ENCODE results near the gene PPP6C.
A peak's percentile ranks its signal among the peaks of the same experiment; 100 is the strongest.
"Not testable (repeated sequence)": the region's sequence is repeated elsewhere in the genome, so short reads cannot be mapped to it uniquely, and the experiment has no call there.

Gene PPP6C

DNA sequence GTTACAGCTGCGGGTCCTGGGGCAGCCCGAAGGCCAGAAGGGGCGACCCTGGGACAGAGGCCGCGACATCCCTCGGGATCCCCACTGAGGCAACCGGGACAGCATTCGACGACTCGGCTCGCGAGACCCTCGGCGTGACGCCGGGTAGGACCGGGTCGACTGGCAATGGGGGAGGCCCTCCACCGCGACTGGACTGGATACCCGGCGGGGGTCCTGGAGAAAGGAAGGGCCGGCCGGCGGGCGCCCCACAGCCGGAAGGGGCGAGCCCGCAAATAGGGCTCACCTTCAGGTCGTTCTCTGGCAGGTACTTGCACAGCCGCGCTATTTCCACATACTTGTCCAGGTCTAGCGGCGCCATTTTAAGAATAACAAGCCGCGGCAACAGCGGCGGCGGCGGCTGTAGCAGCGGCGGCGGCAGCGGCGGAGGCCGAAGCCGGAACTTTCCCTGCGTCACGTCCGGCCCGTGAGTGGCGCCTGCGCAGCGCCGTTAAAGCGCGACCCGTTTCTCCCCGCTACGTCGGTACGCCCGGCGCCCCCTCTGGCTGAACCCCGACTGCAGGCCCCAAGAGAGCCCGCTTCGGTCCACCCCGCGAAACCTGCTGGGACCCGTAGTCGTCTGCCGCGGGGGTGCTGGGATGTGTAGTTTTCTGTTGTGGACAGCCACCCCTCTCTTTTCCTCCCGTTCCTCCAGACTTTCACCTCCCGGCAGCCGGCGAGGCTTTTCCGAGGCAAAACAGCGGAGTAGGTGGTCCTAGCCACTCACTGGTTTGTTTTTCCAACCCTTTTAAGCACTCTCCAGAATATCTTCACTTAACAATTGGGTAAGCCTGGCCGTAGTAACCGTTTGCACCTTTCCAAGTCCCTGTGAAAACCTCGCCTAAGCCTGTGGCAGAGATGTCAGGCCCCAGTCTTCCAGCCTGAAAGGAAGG, at the start of gene PPP6C:
TSS of gene PPP6C (minus strand) at position 443 of the 929 bp plus-strand sequence. CDS start at position 358, 85 bp downstream.
- DNase-seq = peak; percentile 96

DNA sequence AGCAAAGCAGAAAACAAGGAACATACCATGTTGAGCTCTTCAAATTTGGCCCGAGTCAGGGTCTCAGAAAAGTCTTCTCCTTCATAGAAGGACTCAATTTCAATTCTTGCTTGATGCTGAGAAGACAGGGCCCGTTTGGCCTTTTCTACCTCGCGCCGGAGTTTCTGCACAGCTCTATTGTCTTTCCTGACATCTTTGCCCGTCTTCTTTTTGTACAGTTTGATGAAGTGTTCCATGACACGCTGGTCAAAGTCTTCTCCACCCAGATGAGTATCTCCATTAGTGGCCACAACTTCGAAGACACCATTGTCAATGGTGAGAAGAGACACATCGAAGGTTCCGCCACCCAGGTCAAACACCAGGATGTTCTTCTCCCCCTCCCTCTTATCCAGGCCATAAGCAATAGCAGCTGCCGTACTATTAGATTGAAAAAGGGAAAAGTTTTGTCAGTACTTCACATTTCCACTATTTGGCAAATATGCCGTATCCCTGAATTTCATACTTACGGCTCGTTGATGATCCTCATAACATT, 49.4 kb upstream of the PPP6C start:
- no peak for DNase-seq

DNA sequence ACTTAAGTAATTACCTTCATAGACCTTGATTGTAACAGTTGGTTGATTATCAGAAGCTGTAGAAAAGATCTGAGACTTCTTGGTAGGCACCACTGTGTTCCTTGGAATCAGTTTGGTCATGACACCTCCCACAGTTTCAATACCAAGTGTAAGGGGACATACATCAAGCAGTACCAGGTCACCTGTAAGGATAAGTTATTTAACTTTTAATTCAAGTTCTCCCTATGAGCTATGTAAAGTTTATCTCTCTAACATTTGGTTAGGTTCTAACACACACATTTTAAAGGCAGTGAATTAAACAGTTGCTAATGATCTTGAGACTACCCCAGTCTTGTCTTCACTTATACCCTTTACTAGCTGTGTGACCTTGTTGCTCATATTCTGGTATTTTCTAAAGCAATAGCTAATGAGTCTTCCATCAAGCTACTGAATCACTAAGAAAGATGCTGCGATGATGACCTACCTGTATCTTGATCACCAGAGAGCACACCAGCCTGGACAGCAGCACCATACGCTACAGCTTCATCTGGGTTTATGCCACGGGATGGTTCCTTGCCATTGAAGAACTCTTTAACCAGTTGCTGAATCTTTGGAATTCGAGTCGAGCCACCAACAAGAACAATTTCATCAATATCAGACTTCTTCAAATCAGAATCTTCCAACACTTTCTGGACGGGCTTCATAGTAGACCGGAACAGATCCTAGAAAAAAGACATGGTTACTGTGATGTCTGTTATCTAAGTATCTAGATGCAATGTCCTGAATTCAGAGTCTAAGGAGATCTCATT, 48.7 kb upstream of the PPP6C start:
- DNase-seq = no peak

DNA sequence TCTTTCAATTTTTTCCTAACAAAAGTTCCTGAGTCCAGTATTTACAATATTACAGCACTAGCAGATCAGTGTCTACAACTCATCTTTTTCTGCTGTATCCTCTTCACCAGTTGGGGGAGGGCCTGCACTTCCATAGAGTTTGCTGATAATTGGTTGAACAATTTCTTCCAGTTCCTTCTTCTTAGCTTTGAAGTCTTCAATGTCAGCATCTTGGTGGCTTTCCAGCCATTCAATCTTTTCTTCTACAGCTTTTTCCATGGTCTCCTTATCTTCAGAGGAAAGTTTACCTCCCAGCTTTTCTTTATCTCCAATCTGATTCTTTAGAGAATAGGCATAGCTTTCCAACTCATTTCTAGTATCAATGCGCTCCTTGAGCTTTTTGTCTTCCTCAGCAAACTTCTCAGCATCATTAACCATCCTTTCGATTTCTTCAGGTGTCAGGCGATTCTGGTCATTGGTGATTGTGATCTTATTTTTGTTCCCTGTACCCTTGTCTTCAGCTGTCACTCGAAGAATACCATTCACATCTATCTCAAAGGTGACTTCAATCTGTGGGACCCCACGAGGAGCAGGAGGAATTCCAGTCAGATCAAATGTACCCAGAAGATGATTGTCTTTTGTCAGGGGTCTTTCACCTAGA, 47.0 kb upstream of the PPP6C start:
- not testable (repeated sequence) for DNase-seq

DNA sequence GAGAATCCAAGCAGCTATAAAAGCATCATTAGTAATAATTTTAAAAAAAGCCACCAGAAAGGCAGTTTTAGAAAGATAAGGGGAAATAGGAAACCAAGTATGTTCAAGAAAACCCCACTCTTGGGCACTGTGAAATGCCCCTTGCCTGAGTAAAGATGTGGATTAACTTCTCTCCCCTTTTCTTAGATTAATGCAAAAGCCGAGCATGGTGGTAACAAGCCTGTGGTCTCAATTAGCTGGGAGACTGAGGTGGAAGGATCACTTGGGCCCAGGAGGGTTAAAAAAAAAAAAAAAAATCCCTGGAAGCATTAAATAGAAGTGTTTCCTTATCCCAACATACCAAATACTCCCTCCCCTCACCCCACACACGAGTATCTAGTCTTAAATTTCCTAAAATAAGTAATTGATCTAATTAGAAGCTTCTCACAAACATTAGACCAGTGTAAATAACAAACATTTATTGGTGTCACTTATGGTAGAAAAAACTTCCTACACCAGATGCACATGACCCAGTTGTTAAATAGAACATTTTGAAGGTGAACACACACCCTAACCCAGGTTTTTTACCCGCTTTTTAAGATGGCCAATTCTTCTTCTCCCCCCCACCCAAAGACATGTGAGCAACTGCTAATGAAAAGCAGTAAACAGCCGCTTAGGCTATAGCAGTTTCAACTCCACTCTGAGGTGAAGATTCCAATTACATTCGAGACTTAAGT, 46.4 kb upstream of the PPP6C start:
- no peak for DNase-seq

DNA sequence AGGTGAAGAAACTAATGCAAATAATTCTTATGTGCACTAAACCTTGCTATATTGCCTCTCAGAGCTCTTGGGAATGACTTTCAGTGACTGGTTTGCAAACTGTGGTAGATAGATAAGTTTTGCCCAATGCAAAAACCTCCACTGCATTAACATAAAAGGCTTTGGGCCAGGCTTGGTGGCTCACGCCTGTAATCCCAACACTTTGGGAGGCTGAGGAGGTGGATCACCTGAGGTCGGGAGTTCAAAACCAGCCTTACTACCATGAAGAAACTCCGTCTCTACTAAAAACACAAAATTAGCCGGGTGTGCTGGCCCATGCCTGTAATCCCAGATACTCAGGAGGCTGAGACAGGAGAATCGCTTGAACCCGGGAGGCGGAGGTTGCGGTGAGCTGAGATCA, 44.5 kb upstream of the PPP6C start:
- not testable (repeated sequence) for DNase-seq

DNA sequence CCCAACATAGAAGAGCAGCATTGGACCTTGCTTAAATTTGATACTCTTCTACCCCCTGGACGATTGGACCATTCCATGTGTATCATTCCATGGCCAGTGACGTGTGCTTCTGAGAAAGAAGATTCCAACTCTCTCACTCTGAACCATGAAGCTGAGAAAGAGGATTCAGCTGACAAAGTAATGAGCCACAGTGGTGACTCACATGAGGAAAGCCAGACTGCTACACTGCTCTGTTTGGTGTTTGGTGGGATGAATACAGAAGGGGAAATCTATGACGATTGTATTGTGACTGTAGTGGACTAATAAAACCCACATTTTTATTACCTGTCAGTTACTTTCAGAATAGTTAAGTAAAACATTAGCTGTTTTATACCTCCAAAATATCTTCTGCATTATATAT, 44.1 kb upstream of the PPP6C start:
- no peak for DNase-seq

DNA sequence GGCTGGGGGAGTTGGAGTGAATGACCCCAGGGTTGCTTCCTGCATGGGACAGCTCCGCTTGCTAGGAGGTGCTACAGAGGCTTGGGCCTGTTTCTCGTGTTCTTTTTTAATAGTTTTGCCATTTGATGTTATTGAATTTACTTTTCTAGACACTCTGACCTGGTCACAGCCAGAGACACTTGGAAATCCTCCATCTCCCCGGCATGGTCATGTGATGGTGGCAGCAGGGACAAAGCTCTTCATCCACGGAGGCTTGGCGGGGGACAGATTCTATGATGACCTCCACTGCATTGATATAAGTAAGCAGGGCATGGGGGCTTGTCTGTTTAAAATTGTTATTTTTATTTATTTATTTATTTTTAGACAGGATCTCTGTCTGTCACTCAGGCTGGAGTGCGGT, 38.2 kb upstream of the PPP6C start:
- no peak for DNase-seq

DNA sequence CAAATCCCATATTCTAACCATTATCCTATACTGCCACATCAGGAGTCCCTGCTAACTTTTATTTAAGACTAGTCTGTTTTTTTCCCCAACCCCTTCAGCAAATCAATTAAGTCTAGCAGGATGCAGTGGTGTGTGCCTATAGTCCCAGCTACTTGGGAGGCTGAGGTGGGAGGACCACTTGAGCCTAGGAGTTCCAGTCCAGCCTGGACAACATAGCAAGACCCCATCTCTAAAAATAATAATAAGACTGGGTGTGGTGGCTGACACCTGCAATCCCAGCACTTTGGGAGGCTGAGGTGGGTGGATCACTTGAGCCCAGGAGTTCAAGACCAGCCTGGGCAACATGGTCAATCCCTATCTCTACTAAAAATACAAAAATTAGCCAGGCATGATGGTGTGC, 35.3 kb upstream of the PPP6C start:
- not testable (repeated sequence) for DNase-seq

DNA sequence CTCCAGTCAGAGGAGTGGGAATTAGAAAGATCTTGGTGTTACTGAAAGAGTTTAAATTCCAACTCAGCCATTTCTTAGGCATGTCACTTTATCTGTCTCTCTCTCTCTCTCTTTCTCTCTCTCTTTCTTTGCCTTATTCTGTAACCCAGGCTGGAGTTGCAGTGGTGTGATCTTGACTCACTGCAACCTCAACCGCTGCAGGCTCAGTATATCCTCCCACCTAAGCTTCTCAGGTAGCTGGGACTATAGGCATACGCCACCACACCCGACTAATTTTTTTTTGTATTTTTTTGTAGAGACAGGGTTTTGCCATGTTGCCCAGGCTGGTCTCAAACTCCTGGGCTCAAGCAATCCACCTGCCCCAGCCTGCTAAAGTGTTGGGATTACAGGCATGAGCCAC, 29.0 kb upstream of the PPP6C start:
- no peak for DNase-seq

DNA sequence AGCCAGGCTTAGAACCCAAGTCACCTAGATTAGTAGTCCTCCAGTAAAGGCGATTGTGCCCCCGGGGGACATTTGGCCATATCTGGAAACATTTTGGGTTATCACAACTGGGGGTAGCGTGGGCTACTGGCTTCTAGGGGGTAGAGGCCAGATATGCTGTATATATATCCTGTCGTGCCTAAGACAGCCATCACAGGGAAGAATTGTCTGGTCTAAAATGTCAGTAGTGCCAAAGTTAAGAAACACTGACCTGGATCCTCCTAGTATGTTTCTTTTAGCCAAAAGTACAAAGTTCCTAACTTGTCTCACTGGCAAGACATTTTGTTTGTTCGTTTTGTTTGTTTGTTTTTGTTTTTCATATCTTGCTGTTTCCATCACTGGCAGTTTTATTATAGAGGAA, 24.6 kb upstream of the PPP6C start:
- DNase-seq = no peak

DNA sequence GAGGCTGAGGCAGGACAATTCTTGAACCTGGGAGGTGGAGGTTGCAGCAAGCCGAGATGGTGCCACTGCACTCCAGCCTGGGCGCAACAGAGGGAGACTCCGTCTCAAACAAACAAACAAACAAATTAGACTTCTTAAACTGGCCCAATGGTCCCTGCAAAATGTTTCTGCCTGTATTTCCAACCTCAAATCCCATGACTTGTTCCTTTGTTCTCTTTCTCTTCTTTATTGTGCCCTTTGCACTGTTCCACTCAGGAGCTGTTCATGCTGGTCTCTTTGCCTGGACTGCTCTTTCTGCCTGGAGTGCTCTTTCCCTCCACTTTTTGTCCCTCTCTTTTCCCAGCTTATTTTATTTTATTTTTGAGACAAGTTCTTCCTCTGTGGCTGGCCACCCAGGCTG, 14.9 kb upstream of the PPP6C start:
- no peak for DNase-seq

DNA sequence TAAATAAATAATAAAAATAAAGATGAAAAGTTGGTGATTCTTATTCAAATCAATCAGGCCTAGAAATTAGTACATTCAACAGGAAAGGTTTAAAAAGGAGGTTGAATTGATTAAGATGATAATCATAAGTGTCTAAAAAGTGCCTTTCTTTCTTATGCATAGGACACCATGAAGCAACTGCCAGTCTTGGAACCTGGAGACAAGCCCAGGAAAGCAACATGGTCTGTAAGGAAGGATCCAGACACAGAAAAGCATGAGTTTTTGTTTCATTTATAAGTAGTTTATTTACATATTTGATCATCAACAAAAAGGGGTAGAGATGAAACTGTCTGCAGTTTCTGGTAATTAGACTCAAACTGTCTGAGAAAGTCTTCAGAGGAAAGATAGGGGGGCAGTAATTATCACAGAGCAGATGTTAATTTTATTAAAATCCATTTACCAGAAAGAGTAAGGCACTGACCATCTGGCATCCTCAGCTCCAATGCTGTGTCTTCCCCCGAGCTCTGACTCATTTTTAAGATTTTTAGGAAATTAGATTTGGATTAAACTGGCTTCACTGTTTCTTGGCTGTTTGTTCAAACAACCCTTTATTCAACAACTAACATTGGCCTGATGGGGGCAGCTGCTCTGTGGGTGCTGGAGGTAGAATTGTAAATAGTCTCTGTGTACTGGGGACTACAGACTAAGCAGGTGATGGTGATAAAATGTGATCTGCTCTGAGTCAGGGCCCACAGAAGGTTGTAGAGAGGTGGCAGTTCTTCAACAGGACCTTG, 13.4 kb upstream of the PPP6C start:
- no peak for DNase-seq

DNA sequence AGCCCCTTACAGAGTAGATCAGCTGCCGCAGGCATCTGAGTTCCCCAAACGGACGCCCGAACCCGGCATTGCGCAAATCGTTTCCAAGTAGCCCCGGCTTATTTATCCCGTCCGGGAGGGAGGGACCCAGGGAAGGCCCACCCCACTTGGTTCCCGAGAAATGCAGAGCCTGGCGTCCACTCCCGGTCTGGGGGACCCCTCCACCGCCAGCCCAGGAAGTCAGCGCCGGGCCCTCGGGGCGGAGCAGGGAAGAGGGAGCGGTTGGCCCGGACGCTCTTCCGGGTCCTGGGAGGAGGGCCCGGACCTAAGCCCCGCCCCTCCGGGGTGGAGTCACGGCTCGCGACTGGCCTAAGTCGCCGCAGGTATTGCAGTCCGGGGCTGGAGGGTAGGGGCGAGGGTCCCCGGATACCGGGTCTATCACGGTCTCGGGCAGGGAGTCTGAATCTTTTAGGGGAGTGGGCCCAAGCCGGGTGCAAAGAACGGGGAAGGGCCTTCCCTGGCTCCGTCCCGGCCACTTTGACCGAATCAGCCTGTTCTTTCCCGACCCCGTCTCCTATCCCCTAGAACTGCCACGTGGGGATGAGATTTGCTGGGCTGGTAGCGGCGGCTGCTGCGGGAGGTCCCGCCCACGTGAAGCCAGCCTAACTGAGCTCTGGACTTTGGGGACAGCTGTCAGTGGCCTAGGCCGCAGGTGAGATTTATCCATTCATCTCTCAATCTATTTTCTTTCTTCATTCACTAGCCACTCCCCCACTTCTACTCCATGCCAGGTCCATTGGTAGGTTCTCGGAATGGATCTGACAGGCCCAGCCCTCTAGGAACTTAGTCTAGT, 10.8 kb upstream of the PPP6C start, which contains the start of gene RABEPK:
TSS of gene RABEPK (plus strand) at position 327 of the 832 bp plus-strand sequence. CDS start 2,472 bp downstream, outside the sequence.
- DNase-seq = peak; percentile 89

DNA sequence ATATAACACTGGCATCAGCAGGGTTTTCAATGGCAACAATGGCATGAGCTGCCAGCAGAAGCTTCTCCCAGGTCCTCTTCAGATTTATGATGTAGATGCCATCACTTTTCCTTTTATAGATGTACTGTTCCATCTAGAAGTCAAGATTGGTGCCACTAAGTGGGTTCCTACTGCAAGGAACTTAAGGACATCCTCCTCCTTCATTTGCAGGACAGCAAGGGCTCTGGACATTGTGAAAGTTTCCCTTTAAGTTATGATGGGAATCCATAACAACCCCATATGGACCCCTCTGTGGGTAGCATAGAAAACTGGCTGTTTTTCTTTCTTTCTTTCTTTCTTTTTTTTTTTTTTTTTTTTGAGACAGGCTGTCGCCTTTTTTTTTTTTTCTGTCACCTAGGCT, 6.0 kb upstream of the PPP6C start:
- not testable (repeated sequence) for DNase-seq

DNA sequence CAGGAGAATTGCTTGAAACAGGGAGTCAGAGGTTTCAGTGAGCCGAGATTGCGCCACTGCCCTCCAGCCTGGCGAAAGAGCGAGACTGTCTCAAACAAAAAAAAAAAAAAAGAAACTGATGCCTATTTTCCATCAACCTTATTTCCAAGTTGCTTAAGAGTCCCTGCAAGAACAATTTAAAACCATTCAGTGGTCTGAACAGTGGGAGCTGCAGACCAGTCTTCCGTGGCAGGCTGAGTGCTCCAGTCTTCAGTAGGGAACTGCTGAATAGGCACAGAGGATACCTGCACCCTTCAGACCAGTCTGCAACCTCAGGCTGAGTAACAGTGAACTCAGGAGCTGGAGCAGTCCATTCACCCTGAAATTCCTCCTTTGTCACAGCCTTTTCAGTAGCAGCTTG, 4.9 kb upstream of the PPP6C start:
- DNase-seq = not testable (repeated sequence)

DNA sequence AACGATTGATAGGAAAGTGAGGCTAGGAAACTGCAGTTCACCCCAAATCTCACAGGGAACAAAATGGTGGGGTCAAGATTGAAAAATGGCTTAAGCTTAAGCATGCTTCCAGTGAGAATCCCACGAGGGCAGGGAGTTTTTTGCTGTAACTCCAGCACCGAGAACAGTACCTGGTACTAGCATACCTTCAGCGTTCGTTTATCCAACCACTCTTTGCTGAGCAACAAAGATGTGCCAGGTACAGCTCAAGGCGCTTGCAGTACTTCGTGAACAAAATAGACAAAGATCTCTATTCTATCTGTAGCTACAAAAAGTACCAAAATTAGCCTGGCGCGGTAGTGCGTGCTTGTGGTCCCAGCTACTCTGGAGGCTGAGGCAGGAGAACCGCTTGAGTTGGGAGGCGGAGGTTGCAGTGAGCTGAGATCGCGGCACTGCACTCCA, 778 bp upstream of the PPP6C start:
- no peak for DNase-seq

DNA sequence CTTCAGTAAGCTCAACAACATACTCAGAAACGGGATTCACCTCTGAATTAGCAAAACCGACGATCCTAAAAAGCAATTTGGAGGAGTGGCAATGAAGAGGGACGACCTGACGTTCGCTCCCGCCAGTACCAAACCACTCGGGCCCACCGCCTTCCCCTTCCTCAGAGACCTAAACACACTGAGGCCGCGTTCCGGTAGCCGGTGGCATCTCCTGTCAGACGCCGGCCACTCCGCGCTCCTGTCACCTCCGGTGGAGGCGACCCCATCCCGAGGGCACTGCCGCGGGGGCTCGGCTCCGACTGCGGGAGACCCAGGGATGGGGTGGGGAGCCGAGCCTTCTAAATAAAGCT, 617 bp downstream of the PPP6C start:
- peak; percentile 5 for DNase-seq

DNA sequence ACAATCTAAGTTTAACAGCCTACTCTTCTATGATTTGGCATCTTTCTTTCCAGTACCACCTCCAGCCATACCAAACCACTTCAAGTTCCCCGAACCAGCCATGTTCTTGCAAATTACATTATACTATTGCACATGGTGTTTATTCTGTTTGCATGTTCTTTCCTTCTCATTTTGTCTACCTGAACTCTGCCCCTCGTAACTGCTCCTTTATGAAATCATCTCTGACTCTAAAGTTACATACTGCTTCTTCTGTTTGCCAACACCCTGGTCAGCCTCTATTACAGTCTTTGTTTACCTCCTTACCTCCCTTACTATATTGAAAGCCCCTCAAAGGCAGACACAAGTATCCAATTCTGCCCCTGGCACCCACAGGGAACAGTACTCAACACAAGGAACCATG, 6.0 kb downstream of the PPP6C start:
- DNase-seq = no peak

DNA sequence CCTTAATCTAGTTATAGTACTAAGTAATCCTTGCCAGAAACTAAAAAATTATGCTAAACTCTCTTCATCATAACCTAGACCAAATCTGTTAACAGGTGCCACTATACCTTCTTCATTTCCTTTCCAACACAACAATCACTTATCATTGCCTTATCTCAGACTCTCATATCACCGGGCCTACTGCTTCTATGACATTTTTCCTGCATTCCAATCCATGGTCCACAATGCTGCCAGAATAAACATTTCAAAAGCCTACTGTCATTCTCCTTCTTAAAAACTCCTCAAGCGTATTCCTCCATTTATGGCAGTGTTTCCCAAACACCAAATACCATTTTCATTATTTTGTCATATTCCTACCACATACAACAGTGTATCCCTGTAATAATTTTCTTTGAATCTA, 6.5 kb downstream of the PPP6C start:
- no peak for DNase-seq

DNA sequence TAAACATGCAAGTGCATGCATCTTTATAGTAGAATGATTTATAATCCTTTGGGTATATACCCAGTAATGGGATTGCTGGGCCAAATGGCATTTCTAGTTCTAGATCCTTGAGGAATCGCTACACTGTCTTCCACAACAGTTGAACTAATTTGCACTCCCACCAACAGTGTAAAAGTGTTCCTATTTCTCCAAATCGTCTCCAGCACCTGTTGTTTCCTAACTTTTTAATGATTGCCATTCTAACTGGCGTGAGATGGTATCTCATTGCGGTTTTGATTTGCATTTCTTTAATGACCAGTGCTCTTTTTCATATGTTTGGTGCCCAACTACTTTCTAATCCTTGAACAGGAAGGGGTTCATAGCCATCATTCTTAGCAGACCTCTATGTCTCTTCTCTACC, 7.8 kb downstream of the PPP6C start:
- not testable (repeated sequence) for DNase-seq
